Heart left ventricle (tissue), 16 donors: Measurements from ENCODE around the gene TTC29. TPM values are rescaled to one million over a fixed set of nuclear protein-coding genes. Genes with fewer than 3 reads are reported as not detected.

ENCODE experiments used
- ATAC-seq, 4 donors: fragments of 200-7000 bp; cut with Tn5 transposase; one replicate each; pipeline ENCODE4 v1.9.1; 2020 to 2022; ENCODE audit warnings: moderate library complexity in 4 of 4, mild to moderate bottlenecking in 3 of 4, moderate number of reproducible peaks in 1 of 4
- DNase-seq, 5 donors: peaks; one replicate each; pipeline ENCODE4 v3.0.0-alpha.2; 2020
- H3K27ac ChIP-seq, 12 donors: fragments of 200-600 bp; sonication (generic) in 4 of 12; one replicate each; pipeline versions ENCODE4 v1.5.0 to v1.8.0; 2016 to 2022; ENCODE audit warnings: mild to moderate bottlenecking in 2 of 12
- H3K27me3 ChIP-seq, 9 donors: fragments of 200-600 bp; sonication (generic) in 2 of 9; one replicate each; pipeline versions ENCODE4 v1.5.1 to v1.8.0; 2016 to 2022; ENCODE audit warnings: mild to moderate bottlenecking in 3 of 9
- H3K36me3 ChIP-seq, 9 donors: fragments of 200-600 bp; sonication (generic) in 2 of 9; one replicate each; pipeline versions ENCODE4 v1.5.0 to v1.8.0; 2018 to 2022; ENCODE audit warnings: mild to moderate bottlenecking in 2 of 9
- H3K4me1 ChIP-seq, 12 donors: fragments of 200-600 bp; sonication (generic) in 4 of 12; one replicate each; pipeline versions ENCODE4 v1.5.0 to v1.8.0; 2016 to 2022; ENCODE audit warnings: mild to moderate bottlenecking in 3 of 12
- H3K4me3 ChIP-seq, 12 donors: fragments of 200-600 bp; sonication (generic) in 4 of 12; one replicate each; pipeline versions ENCODE4 v1.5.0 to v1.8.0; 2017 to 2022; ENCODE audit warnings: mild to moderate bottlenecking in 9 of 12, moderate library complexity in 4 of 12
- H3K9me3 ChIP-seq, 12 donors: fragments of 200-600 bp; sonication (generic) in 4 of 12; one replicate each; pipeline versions ENCODE4 v1.5.0 to v1.8.0; 2016 to 2022; ENCODE audit warnings: mild to moderate bottlenecking in 1 of 12
- CTCF ChIP-seq, 12 donors: fragments of 200-600 bp; sonication (generic) in 4 of 12; IDR thresholded peaks; one replicate each; pipeline versions ENCODE4 v1.5.0 to v1.8.0; 2018 to 2022; ENCODE audit warnings: antibody characterized with exemption in 12 of 12, mild to moderate bottlenecking in 5 of 12
- POLR2A ChIP-seq, 2 donors: fragments of 450-650 bp; IDR thresholded peaks; one replicate each; pipeline ENCODE4 v1.6.1; 2017; ENCODE audit warnings: antibody characterized with exemption in 2 of 2, mild to moderate bottlenecking in 2 of 2, moderate library complexity in 2 of 2
- WGBS, 4 donors: extraction: QIAGEN DNeasy Blood & Tissue Kit in 2 of 4; methylation state at CpG; one replicate each; pipeline versions ENCODE4 v1.1.5 to v1.1.7; 2013 to 2018; 5-methylcytosine and 5-hydroxymethylcytosine counted together
- intact Hi-C, 10 donors: fragments of 100-400 bp; cut with DNase I; formaldehyde crosslinking; loops; one replicate each; pipeline versions ENCODE4 v1.11.1 to v1.14.2; 2022
- polyA plus RNA-seq, 2 donors: library from polyadenylated mRNA; stranded (reverse); fragments of 200-250 nt; gene quantifications; one replicate each; pipeline ENCODE4 v1.2.3, GENCODE V29; 2013
- total RNA-seq, 9 donors: library from RNA; depleted of rRNA in 2 of 9; stranded (reverse); fragments of >200 nt in 2 of 9; fragmentation: NEBNext Ultra II Directional in 3 of 9; extraction: Animal tissue kit (Norgen Biotek cat#: 25700) in 3 of 9; gene quantifications; one replicate each; pipeline versions ENCODE4 v1.1.0 to v1.2.4, GENCODE V29; 2016 to 2023
- donor health status: ischemic (EF 13 %, LVEDD 7.1; RV severe dilation, severe dysfunction).
- donor health status: healthy with polysubstance abuse.
- donor health status: DM: no; HTN: yes; CAD: no.
- donor health status: DM: no; HTN: no; CAD: no.
- donor health status: ischemic (EF 25% LVEDD 6.9; RV normal size, moderate dysfunction).
- donor health status: ischemic (EF 25% LVEDD 5.7; RV mildly dilated, moderate dysfunction).
- donor health status: healthy.
- donor health status: DM: yes; HTN: yes; CAD: no.
- donor health status: ischemic (EF 35%, LVEDD 5.7; RV mildly dilated, moderate dysfunction).
- donor health status: nonischemic (EF 11% LVEDD 7.7; RV severe dilation, severe dysfunction).
- donor health status: DM: yes; HTN: yes; CAD: no.
- donor health status: PGD.
- donor health status: ischemic (EF 29% LVEDD 5.4; RV normal size, mild dysfunction).
- donor health status: nonischemic (EF 23%, LVEDD 6.1; RV moderate dilation, normal function).

Gene TTC29
- total and polyA plus RNA-seq, 11 donors, result 0.04 to 0.20 (median 0.14) TPM; not detected in 8

DNA sequence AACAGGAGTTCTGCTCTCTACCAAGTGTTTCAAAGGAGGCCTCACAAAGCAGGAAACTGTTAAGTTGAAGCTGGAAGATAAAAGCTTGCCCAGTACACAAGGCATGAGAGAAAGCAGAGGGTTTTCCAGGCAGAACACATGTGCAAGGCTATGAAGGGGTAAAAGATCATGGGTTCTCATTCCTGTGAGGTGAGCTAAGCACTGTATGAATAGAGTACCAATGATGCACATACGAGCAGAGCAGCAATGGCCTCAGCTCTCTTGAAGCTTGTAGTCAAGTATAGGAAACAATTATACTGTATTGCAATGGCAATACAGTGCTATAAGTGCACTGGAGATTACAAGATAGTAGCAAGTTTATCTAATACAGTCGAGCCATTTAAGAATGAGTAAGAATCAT, 18.0 kb downstream of the TTC29 start:
- no peak for TF ChIP-seq CTCF (IDR thresholded peaks at IDR 0.05)
- no peak for TF ChIP-seq POLR2A (IDR thresholded peaks at IDR 0.05)
- intact Hi-C loops, result loop anchor here in 2 of 10 donors (10.0 kb wide), 2 partner anchors 167 to 973 kb away; no protein-coding TSS in a partner anchor
- Histone ChIP-seq H3K4me3 (no peak overlapping the region), H3K36me3 (no peaks in the 10 kb centered on the region), H3K27ac (no peak overlapping the region), H3K27me3 (peaks cover 0 to 7% (median 0%) of the 10 kb centered on the region in 9 donors), H3K9me3 (no peaks in the 10 kb centered on the region), H3K4me1 (peaks cover 0 to 3% (median 0%) of the 10 kb centered on the region in 12 donors)
- 38 to 47% (median 42%) methylated on average over 2 of the region's 2 CpGs for WGBS, 4 donors
- DNase-seq, result no peak
- peak in 3 of 4 donors; percentile 29 to 62 (median 47) for ATAC-seq

DNA sequence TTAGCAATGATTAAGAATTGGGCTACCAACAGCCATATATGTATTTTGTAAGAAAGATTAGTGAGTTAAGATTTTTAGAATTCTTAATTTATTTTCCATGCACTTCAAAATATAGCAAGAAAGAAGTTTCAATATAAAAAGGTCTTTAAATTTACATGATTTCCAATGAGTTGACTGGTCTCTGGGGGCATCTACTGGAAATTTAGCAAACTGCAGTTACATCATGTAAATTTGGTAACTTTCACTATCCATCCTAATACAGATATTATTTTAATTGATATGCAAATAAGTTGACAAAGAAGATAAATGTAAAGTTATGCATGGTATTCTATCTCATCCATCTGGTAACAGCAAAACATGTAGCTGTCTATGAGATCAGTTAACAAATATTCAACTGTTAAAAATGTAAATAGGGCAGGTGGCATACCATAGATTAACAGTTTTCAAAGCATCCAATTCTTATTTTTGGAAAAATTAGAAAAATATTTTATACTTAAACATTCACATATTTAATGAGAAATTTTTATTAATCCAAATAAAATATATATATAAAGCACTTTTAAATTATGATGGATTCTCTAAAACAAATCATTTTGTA, 29.1 kb downstream of the TTC29 start:
- peak; percentile 43 to 85 (median 70) for TF ChIP-seq CTCF (IDR thresholded peaks at IDR 0.05)
- TF ChIP-seq POLR2A (IDR thresholded peaks at IDR 0.05), result no peak
- H3K4me1 ChIP-seq, result no peaks in the 10 kb centered on the region
- no peak overlapping the region for H3K4me3 ChIP-seq
- DNase-seq (no peak), ATAC-seq (no peak)
- H3K36me3 ChIP-seq, result no peaks in the 10 kb centered on the region
- H3K27ac ChIP-seq, result no peak overlapping the region
- H3K27me3 ChIP-seq, result peaks cover 0 to 47% (median 5%) of the 10 kb centered on the region in 9 donors
- no peaks in the 10 kb centered on the region for H3K9me3 ChIP-seq
- intact Hi-C loops, result loop anchor here in 9 of 10 donors (2.0 to 10.0 kb wide), 8 partner anchors 574 to 1072 kb away; no protein-coding TSS in a partner anchor

GRCh38 chr4:146915132-146915531, 30.5 kb downstream of the TTC29 start:
- 42 to 53% (median 47%) methylated on average over 1 of the region's 1 CpG for WGBS, 4 donors
- no peak overlapping the region for H3K4me3 ChIP-seq
- no peaks in the 10 kb centered on the region for H3K9me3 ChIP-seq
- peaks cover 0 to 36% (median 0%) of the 10 kb centered on the region in 9 donors for H3K27me3 ChIP-seq
- no peaks in the 10 kb centered on the region for H3K36me3 ChIP-seq
- TF ChIP-seq POLR2A (IDR thresholded peaks at IDR 0.05), result no peak
- no peak for TF ChIP-seq CTCF (IDR thresholded peaks at IDR 0.05)
- no peaks in the 10 kb centered on the region for H3K4me1 ChIP-seq
- H3K27ac ChIP-seq, result no peak overlapping the region
- DNase-seq, result no peak
- intact Hi-C loops, result loop anchor here in 7 of 10 donors (5.0 to 10.0 kb wide), 6 partner anchors 573 to 1070 kb away; no protein-coding TSS in a partner anchor
- no peak for ATAC-seq

GRCh38 chr4:146900295-146900694, 45.4 kb downstream of the TTC29 start:
- DNase-seq, result no peak
- 89 to 94% (median 90%) methylated on average over 5 of the region's 5 CpGs for WGBS, 4 donors
- Histone ChIP-seq H3K4me3 (no peak overlapping the region), H3K36me3 (no peaks in the 10 kb centered on the region), H3K4me1 (no peaks in the 10 kb centered on the region), H3K9me3 (no peaks in the 10 kb centered on the region), H3K27ac (no peak overlapping the region), H3K27me3 (peaks cover 0 to 12% (median 0%) of the 10 kb centered on the region in 9 donors)
- no peak for ATAC-seq
- TF ChIP-seq POLR2A (IDR thresholded peaks at IDR 0.05) (no peak), CTCF (IDR thresholded peaks at IDR 0.05) (no peak)
- intact Hi-C loops, result no loop called here
